ENCODE data around the gene RNF26.

RNF26 gene

GRCh38 chr11:119347940-119348605 is 13.7 kb downstream of the RNF26 start:
- DNase-seq (ENCODE audit: low spot score): no peak
- in situ Hi-C loops (cut with MboI; ENCODE audit: low sequenced_read_pairs, unreplicated experiment): no loop called here
- TF ChIP-seq, protein P1, sequence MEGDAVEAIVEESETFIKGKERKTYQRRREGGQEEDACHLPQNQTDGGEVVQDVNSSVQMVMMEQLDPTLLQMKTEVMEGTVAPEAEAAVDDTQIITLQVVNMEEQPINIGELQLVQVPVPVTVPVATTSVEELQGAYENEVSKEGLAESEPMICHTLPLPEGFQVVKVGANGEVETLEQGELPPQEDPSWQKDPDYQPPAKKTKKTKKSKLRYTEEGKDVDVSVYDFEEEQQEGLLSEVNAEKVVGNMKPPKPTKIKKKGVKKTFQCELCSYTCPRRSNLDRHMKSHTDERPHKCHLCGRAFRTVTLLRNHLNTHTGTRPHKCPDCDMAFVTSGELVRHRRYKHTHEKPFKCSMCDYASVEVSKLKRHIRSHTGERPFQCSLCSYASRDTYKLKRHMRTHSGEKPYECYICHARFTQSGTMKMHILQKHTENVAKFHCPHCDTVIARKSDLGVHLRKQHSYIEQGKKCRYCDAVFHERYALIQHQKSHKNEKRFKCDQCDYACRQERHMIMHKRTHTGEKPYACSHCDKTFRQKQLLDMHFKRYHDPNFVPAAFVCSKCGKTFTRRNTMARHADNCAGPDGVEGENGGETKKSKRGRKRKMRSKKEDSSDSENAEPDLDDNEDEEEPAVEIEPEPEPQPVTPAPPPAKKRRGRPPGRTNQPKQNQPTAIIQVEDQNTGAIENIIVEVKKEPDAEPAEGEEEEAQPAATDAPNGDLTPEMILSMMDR (IDR thresholded peaks at IDR 0.05; ENCODE audit: borderline replicate concordance, control extremely low read depth, extremely low read depth, insufficient read depth, missing control alignments): no peak

DNA sequence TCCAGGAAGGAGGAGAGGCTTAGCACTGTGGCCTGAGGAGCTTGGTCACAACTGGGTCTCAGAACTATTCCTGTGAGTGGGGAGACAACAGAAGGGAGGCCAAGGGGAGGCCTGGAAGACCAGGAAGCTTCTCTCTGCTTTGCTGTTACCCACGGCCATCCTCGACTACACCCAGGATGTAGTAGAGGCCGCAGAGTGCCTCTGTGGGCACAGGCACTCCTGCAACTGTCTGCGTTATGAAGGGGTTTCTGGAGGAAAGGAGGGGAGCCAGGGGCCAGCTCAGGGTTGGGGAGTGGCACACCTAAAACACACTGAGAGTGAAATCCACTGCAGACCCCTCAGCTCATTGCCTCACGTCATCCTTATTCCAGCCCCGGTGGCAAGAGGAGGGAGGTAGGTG is 16.0 kb downstream of the RNF26 start:
- in situ Hi-C loops (cut with MboI; ENCODE audit: low sequenced_read_pairs, unreplicated experiment): loop anchor here (10.0 kb wide), 1 partner anchor 124 kb away; no protein-coding TSS in a partner anchor
- TF ChIP-seq, protein P1 (IDR thresholded peaks at IDR 0.05; ENCODE audit: borderline replicate concordance, control extremely low read depth, extremely low read depth, insufficient read depth, missing control alignments): no peak

DNA sequence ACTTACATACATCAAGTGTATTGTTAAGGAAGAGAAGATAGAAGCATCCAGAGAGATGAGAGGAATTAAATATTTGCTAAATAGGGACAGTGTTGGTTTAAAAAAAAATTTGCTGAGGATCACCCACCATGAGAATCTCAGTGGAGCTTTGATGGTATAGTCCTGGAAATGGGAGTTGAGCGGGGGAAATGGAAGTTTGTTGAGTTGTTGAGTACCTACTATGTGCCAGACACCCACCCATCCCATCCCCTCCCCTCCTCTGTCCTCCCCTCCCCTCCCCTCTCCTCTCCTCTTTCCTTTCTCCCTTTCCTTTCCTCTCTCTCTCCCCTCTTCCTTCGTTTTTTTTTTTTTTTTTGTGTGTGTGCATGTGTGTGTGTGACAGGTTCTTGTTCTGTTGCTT is 16.9 kb downstream of the RNF26 start:
- DNase-seq (ENCODE audit: low spot score): no peak
- in situ Hi-C loops (cut with MboI; ENCODE audit: low sequenced_read_pairs, unreplicated experiment): loop anchor here (10.0 kb wide), 1 partner anchor 124 kb away; no protein-coding TSS in a partner anchor
- TF ChIP-seq, protein P1 (IDR thresholded peaks at IDR 0.05; ENCODE audit: borderline replicate concordance, control extremely low read depth, extremely low read depth, insufficient read depth, missing control alignments): no peak

More for the DNA sequence above, 16.0 kb downstream of the RNF26 start:
- DNase-seq (ENCODE audit: low spot score): no peak

DNA sequence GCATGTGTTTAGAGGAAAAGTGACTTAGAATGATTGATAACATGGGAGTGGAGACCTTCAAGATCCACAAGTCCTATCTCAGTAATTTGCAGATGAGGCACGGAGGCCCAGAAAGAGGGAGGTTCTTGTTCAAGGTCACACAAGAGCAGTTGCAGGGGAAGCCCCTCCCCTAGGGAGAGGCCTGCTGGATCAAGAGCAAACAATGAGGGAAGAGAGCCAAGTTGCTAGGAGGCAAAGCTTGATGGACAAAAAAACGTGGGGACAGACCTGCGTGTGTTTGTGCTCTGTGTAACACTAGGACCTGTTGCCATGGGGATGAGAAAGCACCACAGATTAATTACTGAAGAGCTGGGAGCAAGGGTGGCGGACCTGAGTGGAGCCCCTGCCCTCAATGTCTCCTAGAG is 18.5 kb downstream of the RNF26 start:
- TF ChIP-seq, protein P1 (IDR thresholded peaks at IDR 0.05; ENCODE audit: borderline replicate concordance, control extremely low read depth, extremely low read depth, insufficient read depth, missing control alignments): no peak
- in situ Hi-C loops (cut with MboI; ENCODE audit: low sequenced_read_pairs, unreplicated experiment): loop anchor here (10.0 kb wide), 1 partner anchor 122 kb away; no protein-coding TSS in a partner anchor
- no peak for DNase-seq (ENCODE audit: low spot score)

DNA sequence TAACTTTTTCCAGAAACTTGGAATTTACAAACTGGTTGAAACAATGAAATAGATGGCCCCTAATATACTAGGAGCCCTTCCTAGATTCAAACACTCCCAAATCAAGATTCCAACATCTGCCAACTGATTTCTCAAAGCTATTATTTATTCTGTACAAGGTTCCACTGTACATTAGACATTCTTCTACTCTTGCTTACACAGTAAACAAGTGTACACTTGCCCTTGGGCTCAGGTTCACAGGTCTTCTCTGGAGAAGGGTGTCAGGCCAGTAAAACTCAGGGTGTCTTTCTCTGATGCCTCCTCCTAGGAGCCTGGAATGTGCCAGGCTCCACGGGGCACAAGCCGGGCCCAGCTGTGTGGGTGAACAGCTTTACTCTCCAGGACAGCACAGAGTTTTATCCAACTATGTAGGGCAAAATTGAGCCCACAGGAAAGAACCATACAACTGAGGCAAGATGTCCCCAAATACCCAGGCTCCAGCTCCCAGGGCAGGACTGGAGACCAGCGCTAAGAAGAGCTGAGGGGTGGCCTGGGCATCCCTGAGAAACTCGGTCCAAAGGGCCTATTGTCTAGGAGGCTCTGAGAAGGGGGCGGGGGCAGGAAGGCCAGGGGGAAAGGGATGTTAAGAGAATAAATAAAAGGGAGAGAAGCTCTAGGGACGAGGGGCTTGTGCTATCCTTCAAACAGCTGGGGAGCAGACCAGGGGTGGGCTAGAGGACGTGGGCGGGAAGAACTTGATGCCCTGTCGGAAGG is 20.9 kb downstream of the RNF26 start:
- TF ChIP-seq, protein P1 (IDR thresholded peaks at IDR 0.05; ENCODE audit: borderline replicate concordance, control extremely low read depth, extremely low read depth, insufficient read depth, missing control alignments): no peak
- DNase-seq (ENCODE audit: low spot score): no peak
- in situ Hi-C loops (cut with MboI; ENCODE audit: low sequenced_read_pairs, unreplicated experiment): loop anchor here (10.0 kb wide), 1 partner anchor 120 kb away; no protein-coding TSS in a partner anchor

DNA sequence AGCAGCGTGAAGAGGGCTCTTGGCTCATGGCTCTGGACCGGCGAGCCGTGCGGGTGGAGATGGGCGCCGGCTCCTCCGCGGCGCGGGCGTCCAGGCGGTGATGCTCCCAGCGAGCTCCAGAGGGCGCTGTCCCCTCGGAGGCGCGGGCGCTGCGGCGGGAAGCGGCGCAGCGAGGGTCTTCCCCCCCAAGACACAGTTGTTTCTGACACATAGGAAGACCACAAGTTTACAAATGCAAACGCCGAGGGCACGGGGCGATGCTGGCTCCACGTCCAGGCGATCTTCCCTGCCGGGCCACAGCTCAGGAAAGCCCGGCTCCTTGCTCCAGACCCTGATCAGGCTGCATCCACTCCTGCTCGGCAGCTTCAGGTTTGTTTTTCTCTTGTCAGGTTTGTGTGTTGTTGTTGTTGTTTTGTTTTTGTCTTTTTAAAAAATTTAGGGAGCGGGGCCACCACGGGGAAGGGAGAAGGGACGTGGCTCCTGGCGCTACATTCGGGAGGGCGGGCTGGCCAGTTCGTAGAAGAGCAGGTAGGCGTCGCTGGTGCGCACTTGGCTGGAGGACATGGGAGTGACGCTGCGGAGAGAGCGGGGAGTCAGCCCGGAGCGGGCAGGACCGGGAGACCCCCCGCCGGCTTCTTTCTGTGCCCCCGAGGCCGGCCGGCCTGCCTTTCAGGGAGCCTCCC is 22.2 kb downstream of the RNF26 start:
- DNase-seq (ENCODE audit: low spot score): peak; percentile 91
- in situ Hi-C loops (cut with MboI; ENCODE audit: low sequenced_read_pairs, unreplicated experiment): loop anchor here (10.0 kb wide), 1 partner anchor 118 kb away; no protein-coding TSS in a partner anchor
- TF ChIP-seq, protein P1 (IDR thresholded peaks at IDR 0.05; ENCODE audit: borderline replicate concordance, control extremely low read depth, extremely low read depth, insufficient read depth, missing control alignments): peak; percentile 98

All from GM13976 (cell line).